ENCODE measurements around the gene SCIN.

The SCIN gene

GRCh38 chr7:12607134-12607533 is 36.6 kb downstream of the SCIN start:
- 0 out of 2 replicates have a peak overlapping the region, but pooled peaks have one; percentile 7 for H3K27ac ChIP-seq
- no peak for TF ChIP-seq ZFX (IDR thresholded peaks at IDR 0.05; ENCODE audit: borderline replicate concordance)
- TF ChIP-seq, protein P1, sequence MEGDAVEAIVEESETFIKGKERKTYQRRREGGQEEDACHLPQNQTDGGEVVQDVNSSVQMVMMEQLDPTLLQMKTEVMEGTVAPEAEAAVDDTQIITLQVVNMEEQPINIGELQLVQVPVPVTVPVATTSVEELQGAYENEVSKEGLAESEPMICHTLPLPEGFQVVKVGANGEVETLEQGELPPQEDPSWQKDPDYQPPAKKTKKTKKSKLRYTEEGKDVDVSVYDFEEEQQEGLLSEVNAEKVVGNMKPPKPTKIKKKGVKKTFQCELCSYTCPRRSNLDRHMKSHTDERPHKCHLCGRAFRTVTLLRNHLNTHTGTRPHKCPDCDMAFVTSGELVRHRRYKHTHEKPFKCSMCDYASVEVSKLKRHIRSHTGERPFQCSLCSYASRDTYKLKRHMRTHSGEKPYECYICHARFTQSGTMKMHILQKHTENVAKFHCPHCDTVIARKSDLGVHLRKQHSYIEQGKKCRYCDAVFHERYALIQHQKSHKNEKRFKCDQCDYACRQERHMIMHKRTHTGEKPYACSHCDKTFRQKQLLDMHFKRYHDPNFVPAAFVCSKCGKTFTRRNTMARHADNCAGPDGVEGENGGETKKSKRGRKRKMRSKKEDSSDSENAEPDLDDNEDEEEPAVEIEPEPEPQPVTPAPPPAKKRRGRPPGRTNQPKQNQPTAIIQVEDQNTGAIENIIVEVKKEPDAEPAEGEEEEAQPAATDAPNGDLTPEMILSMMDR (IDR thresholded peaks at IDR 0.05): no peak

DNA sequence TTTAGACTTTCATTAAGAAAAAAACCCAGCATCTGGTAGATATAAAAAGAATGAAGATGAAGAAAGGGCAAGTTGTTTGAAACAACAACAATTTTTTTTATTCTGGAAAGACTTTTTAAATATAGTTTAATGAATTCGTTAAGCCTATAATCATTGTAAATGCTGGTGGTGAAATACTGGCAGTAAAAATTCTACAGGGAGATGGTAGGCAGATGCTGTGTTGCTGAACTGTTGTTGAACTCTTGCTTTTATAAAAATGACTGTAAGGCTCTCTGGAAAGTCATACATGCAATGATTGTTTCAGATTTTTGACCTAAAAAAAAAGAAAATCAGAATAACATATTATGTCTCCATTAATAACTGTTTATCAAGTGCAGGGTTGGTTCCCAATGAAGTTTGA is 39.0 kb downstream of the SCIN start:
- TF ChIP-seq ZFX (IDR thresholded peaks at IDR 0.05; ENCODE audit: borderline replicate concordance): no peak
- TF ChIP-seq, protein P1 (IDR thresholded peaks at IDR 0.05): no peak
- H3K27ac ChIP-seq: no peak overlapping the region

DNA sequence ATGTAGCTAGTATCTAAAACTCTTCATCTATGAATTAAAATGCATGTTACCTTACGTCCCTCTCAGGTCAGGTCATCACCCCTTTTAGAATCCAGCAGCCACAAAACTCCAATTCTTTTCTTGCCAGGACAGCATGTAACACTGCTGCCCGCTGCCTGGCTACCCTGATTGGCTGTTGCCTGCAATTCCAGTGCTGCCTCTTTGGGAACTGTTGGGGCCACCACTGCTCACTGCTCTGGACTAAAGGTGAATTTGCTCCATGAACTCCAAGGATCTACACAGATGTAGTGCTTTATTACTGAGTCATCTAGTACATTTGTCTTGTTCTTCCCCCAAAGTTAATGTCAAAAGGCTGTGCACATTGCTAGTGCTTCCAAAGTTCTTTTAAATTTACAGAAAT is 40.4 kb downstream of the SCIN start:
- no peak overlapping the region for H3K27ac ChIP-seq
- TF ChIP-seq, protein P1 (IDR thresholded peaks at IDR 0.05): no peak
- TF ChIP-seq ZFX (IDR thresholded peaks at IDR 0.05; ENCODE audit: borderline replicate concordance): no peak

GRCh38 chr7:12612622-12613021 is 42.1 kb downstream of the SCIN start:
- TF ChIP-seq, protein P1 (IDR thresholded peaks at IDR 0.05): no peak
- no peak for TF ChIP-seq ZFX (IDR thresholded peaks at IDR 0.05; ENCODE audit: borderline replicate concordance)

DNA sequence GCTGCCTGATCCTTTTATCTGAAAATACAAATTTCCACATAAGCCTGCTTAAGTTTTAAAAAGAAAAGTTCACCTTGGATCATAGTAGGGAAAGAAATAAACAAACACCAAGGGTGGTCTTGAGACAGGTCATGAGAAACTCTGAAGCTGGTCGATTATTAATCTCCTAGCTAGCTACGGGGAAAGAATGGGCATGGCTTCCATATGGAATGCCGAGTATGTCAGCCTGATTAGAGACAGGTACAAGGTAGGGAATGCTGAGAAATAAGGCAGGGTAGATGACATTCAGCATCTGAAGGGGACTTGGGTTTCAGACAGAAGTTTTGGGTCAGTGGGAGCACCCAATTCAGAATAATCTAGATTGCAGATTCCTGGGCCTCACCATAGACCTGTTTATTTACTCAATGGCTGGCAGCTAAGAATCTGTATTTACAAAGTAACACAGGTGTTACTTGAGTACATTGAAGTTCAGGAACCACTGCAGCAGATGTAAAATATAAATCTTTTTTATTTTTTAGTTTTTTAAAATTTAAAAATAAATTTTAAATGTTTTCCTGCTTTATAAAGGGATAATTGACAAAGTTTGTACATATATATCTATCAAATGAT is 49.0 kb downstream of the SCIN start:
- H3K27ac ChIP-seq: peak overlapping the region; percentile 89
- TF ChIP-seq, protein P1 (IDR thresholded peaks at IDR 0.05): no peak
- TF ChIP-seq ZFX (IDR thresholded peaks at IDR 0.05; ENCODE audit: borderline replicate concordance): no peak

More at GRCh38 chr7:12612622-12613021, 42.1 kb downstream of the SCIN start:
- no peak overlapping the region for H3K27ac ChIP-seq

GRCh38 chr7:12620371-12620770 is 49.9 kb downstream of the SCIN start:
- H3K27ac ChIP-seq: peak overlapping the region; percentile 89
- TF ChIP-seq, protein P1 (IDR thresholded peaks at IDR 0.05): no peak
- TF ChIP-seq ZFX (IDR thresholded peaks at IDR 0.05; ENCODE audit: borderline replicate concordance): no peak

DNA sequence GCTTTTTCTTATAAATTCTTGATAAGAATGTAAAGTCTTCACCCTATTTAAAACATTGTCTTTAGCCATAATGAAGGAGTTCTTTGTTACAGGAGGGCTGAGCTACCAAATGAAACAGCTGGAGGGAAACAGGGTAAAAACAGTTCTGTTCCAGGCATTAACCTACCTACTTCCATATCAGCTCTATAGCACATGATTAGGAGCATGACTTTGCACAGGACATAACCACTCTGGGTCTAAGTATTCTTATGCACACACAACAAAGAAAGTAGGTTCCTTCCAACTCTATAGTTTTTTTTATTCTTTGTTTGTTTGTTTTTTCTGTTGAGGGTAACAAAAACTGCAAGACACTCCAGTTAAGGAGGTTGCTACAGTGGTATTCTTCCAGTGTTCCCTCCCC is 52.7 kb downstream of the SCIN start:
- no peak for TF ChIP-seq ZFX (IDR thresholded peaks at IDR 0.05; ENCODE audit: borderline replicate concordance)
- TF ChIP-seq, protein P1 (IDR thresholded peaks at IDR 0.05): no peak
- H3K27ac ChIP-seq: no peak overlapping the region
